ENCODE results near the gene LYPD6.

LYPD6 gene

GRCh38 chr2:149420053-149420963 is 89.9 kb downstream of the LYPD6 start:
- TF ChIP-seq ZFX (IDR thresholded peaks at IDR 0.05; ENCODE audit: borderline replicate concordance) (no peak), CTCF (IDR thresholded peaks at IDR 0.05) (no peak)
- H3K27ac ChIP-seq = no peak overlapping the region

GRCh38 chr2:149421791-149422190 is 91.4 kb downstream of the LYPD6 start:
- TF ChIP-seq ZFX (IDR thresholded peaks at IDR 0.05; ENCODE audit: borderline replicate concordance) = no peak
- no peak for TF ChIP-seq CTCF (IDR thresholded peaks at IDR 0.05)
- H3K27ac ChIP-seq = no peak overlapping the region

- no peak overlapping the region for H3K27ac ChIP-seq
- TF ChIP-seq CTCF (IDR thresholded peaks at IDR 0.05) (no peak), ZFX (IDR thresholded peaks at IDR 0.05; ENCODE audit: borderline replicate concordance) (no peak)
Observed at GRCh38 chr2:149422337-149422990, 92.1 kb downstream of the LYPD6 start.

- H3K27ac ChIP-seq = no peak overlapping the region
- TF ChIP-seq ZFX (IDR thresholded peaks at IDR 0.05; ENCODE audit: borderline replicate concordance) = no peak
- no peak for TF ChIP-seq CTCF (IDR thresholded peaks at IDR 0.05)
Observed at GRCh38 chr2:149422991-149423338, 92.6 kb downstream of the LYPD6 start.

GRCh38 chr2:149423630-149424029 is 93.2 kb downstream of the LYPD6 start:
- TF ChIP-seq ZFX (IDR thresholded peaks at IDR 0.05; ENCODE audit: borderline replicate concordance) = no peak
- TF ChIP-seq CTCF (IDR thresholded peaks at IDR 0.05) = no peak
- H3K27ac ChIP-seq = no peak overlapping the region

- H3K27ac ChIP-seq = no peak overlapping the region
- TF ChIP-seq ZFX (IDR thresholded peaks at IDR 0.05; ENCODE audit: borderline replicate concordance) (no peak), CTCF (IDR thresholded peaks at IDR 0.05) (no peak)
Observed at GRCh38 chr2:149427387-149427786, 97.0 kb downstream of the LYPD6 start.

GRCh38 chr2:149428783-149429182 is 98.4 kb downstream of the LYPD6 start:
- H3K27ac ChIP-seq = no peak overlapping the region
- TF ChIP-seq ZFX (IDR thresholded peaks at IDR 0.05; ENCODE audit: borderline replicate concordance) (no peak), CTCF (IDR thresholded peaks at IDR 0.05) (no peak)
